Esophagus (tissue), 2 donors: ENCODE data around the gene LGI4. TPM values are rescaled to one million over a fixed set of nuclear protein-coding genes. Genes with fewer than 3 reads are reported as not detected.

Experiments
- H3K27ac ChIP-seq, 2 donors: one replicate each; pipeline ENCODE4 v1.5.1; 2013; ENCODE audit warnings: low read depth in 2 of 2, mild to moderate bottlenecking in 2 of 2, inconsistent platforms in 1 of 2, low read length in 1 of 2, moderate library complexity in 1 of 2
- H3K27me3 ChIP-seq, 2 donors: one replicate each; pipeline ENCODE4 v1.6.1; 2013; ENCODE audit warnings: low read length in 2 of 2, control low read depth in 1 of 2, mild to moderate bottlenecking in 1 of 2; ENCODE audit not compliant: insufficient read depth in 2 of 2, control insufficient read depth in 1 of 2
- H3K36me3 ChIP-seq, 2 donors: one replicate each; pipeline ENCODE4 v1.6.1; 2013; ENCODE audit warnings: low read length in 1 of 2; ENCODE audit not compliant: control insufficient read depth in 2 of 2, insufficient read depth in 2 of 2
- H3K4me1 ChIP-seq, 2 donors: one replicate each; pipeline ENCODE4 v1.6.1; 2013; ENCODE audit warnings: low read length in 1 of 2; ENCODE audit not compliant: control insufficient read depth in 2 of 2, insufficient read depth in 2 of 2
- H3K4me3 ChIP-seq, 2 donors: one replicate each; pipeline ENCODE4 v1.5.1; 2013; ENCODE audit warnings: low read length in 2 of 2, mild to moderate bottlenecking in 2 of 2, low read depth in 1 of 2, moderate library complexity in 1 of 2
- H3K9me3 ChIP-seq, 2 donors: one replicate each; pipeline ENCODE4 v1.6.1; 2013; ENCODE audit warnings: mild to moderate bottlenecking in 2 of 2, low read depth in 1 of 2, low read length in 1 of 2, moderate library complexity in 1 of 2; ENCODE audit not compliant: control insufficient read depth in 2 of 2, insufficient read depth in 1 of 2
- WGBS, 2 donors: extraction: QIAGEN DNeasy Blood & Tissue Kit; methylation state at CpG; one replicate each; pipeline ENCODE4 v1.1.7; 2013; 5-methylcytosine and 5-hydroxymethylcytosine counted together
- polyA plus RNA-seq, 2 donors: library from polyadenylated mRNA; stranded (reverse); fragments of 200-250 nt; gene quantifications; one replicate each; pipeline ENCODE4 v1.2.3, GENCODE V29; 2013
- donor health status: healthy with polysubstance abuse.
- donor health status: Bipolar disorder and iron deficiency.

Gene LGI4
- polyA plus RNA-seq, 2 donors, result 6.5 to 10.0 TPM

DNA sequence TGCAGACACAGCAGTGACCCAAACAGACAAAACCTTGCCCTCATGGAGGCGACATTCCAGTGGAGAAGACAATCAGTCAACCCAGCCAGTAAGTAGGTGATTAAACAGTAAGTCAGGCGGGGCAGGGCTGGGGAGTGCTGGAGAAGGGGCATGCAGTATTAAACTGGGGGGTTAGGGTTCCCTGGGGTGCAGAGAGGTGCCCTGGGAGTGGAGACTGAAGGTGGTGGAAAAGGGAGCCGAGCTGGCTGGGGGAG lies 50.4 kb downstream of the LGI4 start:
- Histone ChIP-seq H3K4me3 (no peak overlapping the region), H3K4me1 (no peaks in the 10 kb centered on the region), H3K36me3 (no peaks in the 10 kb centered on the region), H3K27me3 (no peaks in the 10 kb centered on the region), H3K27ac (no peak overlapping the region), H3K9me3 (no peaks in the 10 kb centered on the region)
- WGBS, 2 donors, result 88 to 93% methylated on average over 3 of the region's 3 CpGs

DNA sequence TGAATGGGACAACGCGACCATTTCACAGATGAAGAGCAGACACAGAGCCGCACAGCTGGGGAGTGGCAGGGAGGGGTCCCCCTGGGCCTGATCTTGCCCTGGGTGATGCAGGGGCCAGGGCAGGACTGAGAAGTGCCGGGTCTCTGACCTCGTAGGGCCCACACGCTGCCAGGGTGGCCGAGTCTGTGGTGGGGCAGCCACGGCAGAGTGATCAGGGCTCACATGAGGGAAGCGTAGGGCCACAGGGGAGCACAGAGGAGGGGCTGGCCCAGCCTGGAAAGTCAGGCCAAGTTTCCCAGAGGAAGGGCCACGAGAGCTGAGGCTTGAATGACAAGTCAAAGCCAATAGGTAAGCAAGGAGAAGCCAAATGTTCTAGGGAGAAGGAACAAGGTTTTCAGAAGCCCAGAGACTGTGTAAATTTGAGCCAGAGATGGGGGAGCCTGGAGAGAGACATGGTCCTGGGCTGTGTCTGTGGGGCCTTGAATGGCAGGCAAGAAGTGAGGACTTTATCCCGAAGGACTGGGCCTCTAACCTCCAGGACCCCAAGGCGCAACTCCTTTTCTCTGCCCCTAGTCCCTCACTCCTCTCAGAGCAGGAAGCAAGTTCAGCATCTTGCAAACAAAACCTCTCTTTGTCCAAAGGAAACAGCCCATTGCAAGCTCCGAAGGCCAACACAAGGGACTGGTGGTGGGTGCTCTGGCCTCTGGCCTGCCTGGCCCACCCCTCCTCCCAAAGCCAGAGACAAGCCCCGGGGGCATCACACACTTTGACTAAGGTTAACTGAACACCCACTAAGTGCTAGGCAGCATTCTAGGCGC lies 51.0 kb downstream of the LGI4 start:
- no peaks in the 10 kb centered on the region for H3K36me3 ChIP-seq
- H3K9me3 ChIP-seq, result no peaks in the 10 kb centered on the region
- H3K4me3 ChIP-seq, result no peak overlapping the region
- no peak overlapping the region for H3K27ac ChIP-seq
- WGBS, 2 donors, result 84 to 86% methylated on average over 15 of the region's 15 CpGs
- no peaks in the 10 kb centered on the region for H3K4me1 ChIP-seq
- no peaks in the 10 kb centered on the region for H3K27me3 ChIP-seq

DNA sequence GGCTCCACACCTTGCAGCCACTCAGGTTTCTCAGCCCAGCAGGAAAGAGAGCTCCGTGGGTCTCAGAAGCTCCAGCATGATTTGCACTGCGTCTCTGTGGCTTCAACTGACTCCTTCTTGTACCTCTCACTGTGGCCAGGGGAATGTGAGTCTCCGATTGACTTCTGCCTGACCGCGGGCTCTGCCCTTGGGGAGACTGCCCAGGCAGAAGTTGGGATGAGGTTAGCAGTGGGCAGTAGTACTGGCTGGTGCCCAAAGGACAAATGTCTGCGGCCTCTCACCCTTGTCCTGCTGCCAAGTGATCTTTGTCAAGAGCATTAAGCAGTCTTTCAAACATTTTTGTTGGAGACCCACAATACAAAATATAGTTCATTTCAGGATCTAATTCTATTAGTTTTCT lies 53.7 kb downstream of the LGI4 start:
- 82 to 88% methylated on average over 6 of the region's 6 CpGs for WGBS, 2 donors
- Histone ChIP-seq H3K4me1 (no peaks in the 10 kb centered on the region), H3K36me3 (no peaks in the 10 kb centered on the region), H3K4me3 (no peak overlapping the region), H3K27ac (no peak overlapping the region), H3K27me3 (no peaks in the 10 kb centered on the region), H3K9me3 (no peaks in the 10 kb centered on the region)

DNA sequence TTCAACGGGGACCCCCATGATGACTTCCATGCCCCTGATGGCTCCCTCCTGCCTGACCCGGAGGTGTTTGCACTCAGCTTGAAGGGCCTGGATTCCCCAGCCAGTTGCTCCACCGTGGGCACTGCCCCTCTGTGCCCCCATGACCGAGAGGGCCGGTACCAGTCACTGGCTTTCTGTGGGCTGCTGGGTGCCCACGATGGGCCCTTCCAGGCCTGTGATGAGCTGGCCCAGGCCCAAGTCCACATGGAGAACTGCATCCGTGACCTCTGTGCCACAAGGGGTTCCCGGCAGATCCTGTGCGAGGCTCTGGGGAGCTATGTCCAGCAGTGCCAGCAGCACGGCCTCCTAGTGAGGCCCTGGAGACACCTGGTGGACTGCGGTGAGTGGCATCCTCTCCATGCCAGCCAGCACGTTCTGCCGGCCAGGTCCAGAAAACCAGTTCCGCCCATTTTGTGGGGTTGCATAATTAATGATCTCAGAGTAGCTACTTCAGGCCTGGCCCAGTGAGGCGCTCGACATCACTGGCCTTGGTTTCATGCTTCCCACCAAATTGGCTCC lies 54.2 kb downstream of the LGI4 start:
- Histone ChIP-seq H3K9me3 (peaks cover 0 to under 1% of the 10 kb centered on the region in 2 donors), H3K4me3 (no peak overlapping the region), H3K36me3 (no peaks in the 10 kb centered on the region), H3K27ac (no peak overlapping the region), H3K27me3 (no peaks in the 10 kb centered on the region), H3K4me1 (no peaks in the 10 kb centered on the region)
- WGBS, 2 donors, result 82 to 84% methylated on average over 16 of the region's 16 CpGs

DNA sequence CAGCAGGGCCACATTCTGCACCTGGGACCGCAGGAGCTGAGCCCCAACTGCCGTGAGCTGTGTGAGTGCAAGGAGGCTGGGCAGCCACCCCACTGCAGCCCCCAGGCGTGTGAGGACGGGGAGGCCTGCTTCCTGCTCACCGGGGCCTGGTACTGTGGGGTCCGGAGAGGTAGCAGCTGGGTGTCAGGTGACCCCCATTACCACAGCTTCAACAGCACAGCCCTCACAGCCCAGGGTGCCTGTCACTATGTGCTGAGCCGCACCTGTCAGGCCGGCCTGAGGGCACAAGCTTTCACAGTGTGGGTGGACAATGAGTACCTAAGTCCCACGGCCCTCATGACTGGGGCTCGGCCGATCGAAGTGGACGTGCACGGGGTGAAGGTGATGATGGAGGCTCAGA lies 55.0 kb downstream of the LGI4 start:
- Histone ChIP-seq H3K36me3 (no peaks in the 10 kb centered on the region), H3K9me3 (peaks cover 0 to 2% of the 10 kb centered on the region in 2 donors), H3K4me3 (no peak overlapping the region), H3K27ac (no peak overlapping the region), H3K4me1 (no peaks in the 10 kb centered on the region), H3K27me3 (no peaks in the 10 kb centered on the region)
- 81% methylated on average over 14 of the region's 14 CpGs for WGBS, 2 donors

DNA sequence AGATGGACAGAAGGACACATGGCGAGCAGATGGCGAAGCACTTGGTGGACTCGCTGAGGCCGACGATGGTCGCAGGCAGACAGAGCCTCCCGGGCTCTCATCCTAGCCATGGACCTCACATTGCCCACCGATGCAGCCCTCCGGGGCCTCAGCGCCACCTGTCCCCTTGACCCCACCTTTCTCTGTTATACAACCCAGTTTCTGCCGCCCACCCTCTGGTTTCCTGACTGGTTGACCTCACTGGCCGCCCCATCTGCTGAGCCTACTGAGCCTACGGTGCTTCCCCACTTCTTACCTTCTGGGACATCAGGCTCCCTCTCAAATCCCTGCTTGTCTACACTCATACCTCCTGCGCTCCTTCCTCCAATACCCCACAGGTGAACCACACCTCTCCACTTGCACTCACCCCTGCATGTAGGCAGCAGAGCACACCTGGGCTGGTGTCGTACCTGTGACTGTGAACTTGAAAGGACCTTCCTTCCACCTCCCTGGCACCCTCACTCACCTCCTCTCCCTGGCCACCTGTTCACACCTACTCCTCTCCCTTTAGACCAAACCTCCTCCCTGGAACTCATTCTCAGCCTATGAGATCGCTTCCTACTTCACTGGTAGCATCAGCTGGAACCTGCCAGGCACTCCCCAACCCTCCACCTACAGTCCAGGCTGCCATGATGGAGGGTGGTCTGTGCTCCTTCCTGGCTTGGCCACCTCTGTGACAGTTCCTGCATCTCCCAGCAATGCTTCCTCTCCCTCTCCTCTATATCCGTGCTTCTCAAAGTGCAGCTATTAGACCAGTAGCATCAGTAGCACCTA lies 57.2 kb downstream of the LGI4 start:
- Histone ChIP-seq H3K4me3 (no peak overlapping the region), H3K9me3 (peaks cover 0 to 2% of the 10 kb centered on the region in 2 donors), H3K27me3 (no peaks in the 10 kb centered on the region), H3K36me3 (no peaks in the 10 kb centered on the region), H3K27ac (no peak overlapping the region), H3K4me1 (no peaks in the 10 kb centered on the region)
- 88 to 91% methylated on average over 15 to 17 of the region's 17 CpGs for WGBS, 2 donors

DNA sequence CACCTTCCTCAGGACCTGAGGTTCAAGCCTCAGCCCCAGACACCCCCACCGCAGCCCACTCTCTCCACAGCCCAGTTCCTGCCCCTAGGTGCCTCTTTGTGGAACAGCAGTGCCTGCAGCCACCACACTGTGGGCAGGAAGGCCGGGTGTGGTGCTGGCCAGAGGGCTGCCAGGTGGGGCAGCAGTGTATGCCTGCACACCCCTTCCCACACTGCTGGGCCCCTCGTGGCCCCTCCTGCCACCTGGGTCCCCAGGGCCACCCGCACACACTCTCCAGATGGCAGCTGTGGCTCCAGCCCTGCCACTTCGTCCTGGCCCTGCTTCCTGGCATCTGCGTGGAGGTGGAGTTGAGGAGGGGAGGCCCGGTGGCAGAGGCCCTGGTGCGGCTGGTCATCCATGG lies 58.2 kb downstream of the LGI4 start:
- H3K4me3 ChIP-seq, result no peak overlapping the region
- no peak overlapping the region for H3K27ac ChIP-seq
- WGBS, 2 donors, result 66% methylated on average over 8 of the region's 8 CpGs
- no peaks in the 10 kb centered on the region for H3K36me3 ChIP-seq
- peaks cover 0 to 2% of the 10 kb centered on the region in 2 donors for H3K9me3 ChIP-seq
- no peaks in the 10 kb centered on the region for H3K27me3 ChIP-seq
- H3K4me1 ChIP-seq, result no peaks in the 10 kb centered on the region

DNA sequence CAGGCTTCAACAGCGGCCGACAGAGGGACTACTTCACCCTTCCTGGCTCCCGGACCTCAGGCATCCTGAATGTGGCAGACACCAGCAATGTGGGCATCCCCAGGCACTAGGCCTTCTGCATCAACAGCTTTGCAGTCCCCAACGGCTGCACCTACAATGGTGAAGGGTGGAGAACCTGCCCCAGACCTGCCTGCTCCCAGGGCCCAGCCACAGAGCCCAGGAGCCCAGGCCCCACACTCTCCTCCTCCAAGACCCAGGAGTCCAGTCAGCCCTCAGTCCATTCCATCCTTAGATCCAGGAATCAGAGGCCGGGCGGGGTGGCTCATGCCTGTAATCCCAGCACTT lies 58.9 kb downstream of the LGI4 start:
- Histone ChIP-seq H3K4me3 (no peak overlapping the region), H3K9me3 (peaks cover 0 to 2% of the 10 kb centered on the region in 2 donors), H3K4me1 (no peaks in the 10 kb centered on the region), H3K36me3 (no peaks in the 10 kb centered on the region), H3K27ac (no peak overlapping the region), H3K27me3 (no peaks in the 10 kb centered on the region)
- 81 to 86% methylated on average over 6 of the region's 6 CpGs for WGBS, 2 donors

DNA sequence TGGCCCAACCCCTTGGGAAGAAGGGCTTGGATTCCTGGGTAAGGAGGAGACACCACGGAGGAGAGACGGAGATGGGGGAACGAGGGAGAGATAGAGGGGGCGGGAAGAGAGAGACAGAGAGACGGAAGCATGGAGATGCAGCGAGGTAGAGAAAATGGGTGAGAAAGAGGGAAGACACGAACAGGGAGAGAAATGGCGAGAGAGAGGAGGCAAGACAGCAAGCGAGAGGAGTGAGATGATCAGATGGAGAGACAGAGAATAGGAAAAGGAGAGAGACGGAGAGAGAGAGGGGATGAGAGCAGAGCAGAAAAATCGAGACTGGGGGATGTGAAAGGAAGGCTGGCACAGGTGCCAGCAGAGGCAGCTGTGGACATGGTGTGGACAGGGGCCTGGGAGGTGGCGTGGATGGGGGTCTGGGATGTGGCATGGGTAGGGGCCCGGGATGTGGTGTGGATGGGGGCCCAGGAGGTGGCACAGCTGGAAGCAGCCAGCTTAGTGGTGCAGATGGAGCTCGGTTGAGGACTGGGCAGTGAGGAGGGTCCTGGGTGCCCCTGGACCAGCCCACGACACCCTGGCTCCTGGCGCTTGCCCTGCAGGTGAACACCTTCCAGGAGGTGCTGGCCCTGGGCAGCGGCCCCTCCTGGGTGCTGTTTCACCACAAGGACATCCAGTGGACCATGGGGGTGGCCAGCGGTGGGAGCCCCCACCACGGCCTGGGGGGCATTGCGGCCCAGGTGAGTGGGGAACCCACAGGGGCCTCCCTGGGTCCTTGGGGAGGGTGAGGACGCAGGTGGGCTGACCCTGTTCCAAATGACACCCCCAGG lies 59.4 kb downstream of the LGI4 start:
- Histone ChIP-seq H3K4me1 (no peaks in the 10 kb centered on the region), H3K27me3 (no peaks in the 10 kb centered on the region), H3K36me3 (no peaks in the 10 kb centered on the region), H3K9me3 (peaks cover 4 to 5% of the 10 kb centered on the region in 2 donors), H3K27ac (no peak overlapping the region), H3K4me3 (no peak overlapping the region)
- 90 to 91% methylated on average over 18 to 21 of the region's 21 CpGs for whole genome bisulfite sequencing, 2 donors
